HG02610 (cell line): ENCODE data around the gene RNF113B.

ENCODE experiments used
- ATAC-seq: cut with Tn5 transposase; IDR thresholded peaks from one replicate; pipeline ENCODE4 v1.9.1; 2021; ENCODE audit warnings: mild to moderate bottlenecking, moderate library complexity; ENCODE audit not compliant: unreplicated experiment

RNF113B gene

DNA sequence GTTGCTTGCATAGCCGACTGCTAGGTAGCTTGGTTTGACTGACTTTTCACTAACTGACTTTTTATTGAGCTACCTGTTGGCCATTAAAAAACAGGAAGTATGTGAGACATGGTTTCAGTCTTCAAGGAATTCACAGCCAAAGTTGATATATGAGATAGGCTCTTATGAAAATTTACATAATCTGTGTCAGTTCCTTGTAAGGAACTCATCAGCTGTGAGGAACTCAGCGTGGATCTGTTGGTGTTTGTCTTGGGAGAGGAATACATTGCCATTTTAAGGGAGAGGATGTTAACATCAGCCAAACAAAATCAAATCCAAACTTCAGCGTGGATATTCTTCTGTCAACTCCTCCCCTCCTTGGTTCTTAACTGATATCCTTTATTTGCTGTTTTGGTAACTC is 2.0 kb downstream of the RNF113B start:
- ATAC-seq = no peak

DNA sequence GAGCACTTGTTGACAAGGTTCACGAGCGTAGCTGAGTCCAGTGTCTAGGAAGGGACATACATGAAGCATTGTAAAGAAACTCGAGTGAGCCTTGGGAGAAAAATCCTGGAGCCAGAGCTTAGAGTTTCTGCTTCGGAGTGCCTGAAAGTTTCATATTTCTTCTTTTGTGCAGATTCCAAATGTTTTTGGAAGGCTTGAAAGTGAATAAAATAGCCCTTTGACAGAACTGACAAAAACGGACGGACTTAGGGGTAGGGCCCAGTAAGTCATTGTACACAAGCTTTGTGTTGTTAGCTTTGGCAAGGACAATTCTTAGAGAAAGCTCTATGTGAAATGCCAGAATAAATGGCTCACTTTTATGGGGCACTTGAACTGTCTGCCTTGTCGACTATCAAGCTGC is 2.8 kb downstream of the RNF113B start:
- ATAC-seq = no peak

DNA sequence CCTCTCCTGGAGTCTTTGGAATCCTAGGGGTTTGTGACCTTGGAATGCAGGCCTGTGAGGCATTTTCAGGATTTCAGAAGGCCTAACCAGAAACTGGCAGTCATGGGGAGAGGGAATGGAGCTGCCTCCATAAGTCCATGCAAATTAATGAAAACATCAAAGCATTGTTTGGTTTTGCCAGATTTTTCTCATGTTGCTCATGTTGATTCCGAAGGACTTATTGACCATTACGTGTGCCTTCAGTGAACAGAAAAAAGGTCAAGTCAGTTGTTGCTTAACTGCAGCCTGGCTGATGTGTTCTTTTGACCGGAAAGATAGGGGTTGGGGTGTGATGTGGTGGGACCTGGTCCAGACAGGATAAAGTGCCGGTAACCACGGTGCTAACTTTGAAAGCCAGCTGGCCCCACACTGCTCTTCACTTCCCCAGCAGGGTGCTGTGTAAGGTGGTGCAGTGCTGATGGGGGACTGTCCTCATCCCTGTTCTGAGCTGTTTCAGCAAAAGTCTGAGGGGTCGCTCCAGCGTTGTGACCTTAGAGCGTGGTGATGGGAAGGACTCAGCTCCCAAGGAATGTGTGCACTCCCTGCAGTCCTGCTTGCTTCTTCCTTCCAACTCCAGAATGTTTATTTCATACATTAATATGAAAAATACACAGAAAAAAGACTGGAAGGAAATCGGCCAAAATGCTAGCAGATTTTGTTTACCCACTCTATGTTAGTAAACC is 3.5 kb downstream of the RNF113B start:
- ATAC-seq = no peak

DNA sequence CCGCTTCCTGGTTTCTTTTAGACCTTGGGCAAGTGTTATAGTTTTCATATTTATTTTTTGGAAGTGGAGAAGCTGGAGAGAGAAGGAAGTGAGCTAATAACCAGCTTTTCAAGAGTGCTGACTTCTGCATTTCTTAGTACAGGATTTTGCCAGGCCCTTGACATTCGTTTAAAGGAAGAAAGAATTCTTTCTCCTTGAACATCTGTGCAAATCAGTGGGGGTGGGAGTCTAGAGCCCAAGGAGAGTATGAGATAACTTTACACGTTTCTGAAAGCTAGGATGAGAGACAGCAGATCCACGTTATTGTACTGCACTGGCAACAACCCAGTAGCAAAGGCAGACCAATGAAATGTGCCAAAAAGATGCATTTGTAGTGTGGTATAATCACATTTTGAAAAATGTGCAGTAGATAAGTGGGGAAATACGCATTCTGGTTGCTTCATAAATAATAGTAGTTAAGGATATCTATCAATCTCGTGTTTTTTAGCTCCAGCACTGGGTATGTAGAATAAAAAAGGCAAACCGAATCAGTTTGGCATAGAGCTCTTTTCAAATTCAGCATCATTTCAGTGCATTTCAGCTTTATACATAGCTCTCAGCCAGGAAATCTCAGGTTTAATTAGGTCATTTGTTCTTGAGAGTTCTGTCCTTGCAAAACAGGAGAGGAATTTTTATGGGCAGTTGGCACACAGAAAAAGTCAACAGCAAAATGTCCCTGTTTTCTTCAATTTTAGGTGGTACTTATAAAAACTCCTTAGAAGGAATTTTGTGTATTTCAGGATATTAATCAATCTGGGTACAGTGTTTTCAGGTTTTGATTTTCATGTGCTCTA is 4.3 kb downstream of the RNF113B start:
- no peak for ATAC-seq

DNA sequence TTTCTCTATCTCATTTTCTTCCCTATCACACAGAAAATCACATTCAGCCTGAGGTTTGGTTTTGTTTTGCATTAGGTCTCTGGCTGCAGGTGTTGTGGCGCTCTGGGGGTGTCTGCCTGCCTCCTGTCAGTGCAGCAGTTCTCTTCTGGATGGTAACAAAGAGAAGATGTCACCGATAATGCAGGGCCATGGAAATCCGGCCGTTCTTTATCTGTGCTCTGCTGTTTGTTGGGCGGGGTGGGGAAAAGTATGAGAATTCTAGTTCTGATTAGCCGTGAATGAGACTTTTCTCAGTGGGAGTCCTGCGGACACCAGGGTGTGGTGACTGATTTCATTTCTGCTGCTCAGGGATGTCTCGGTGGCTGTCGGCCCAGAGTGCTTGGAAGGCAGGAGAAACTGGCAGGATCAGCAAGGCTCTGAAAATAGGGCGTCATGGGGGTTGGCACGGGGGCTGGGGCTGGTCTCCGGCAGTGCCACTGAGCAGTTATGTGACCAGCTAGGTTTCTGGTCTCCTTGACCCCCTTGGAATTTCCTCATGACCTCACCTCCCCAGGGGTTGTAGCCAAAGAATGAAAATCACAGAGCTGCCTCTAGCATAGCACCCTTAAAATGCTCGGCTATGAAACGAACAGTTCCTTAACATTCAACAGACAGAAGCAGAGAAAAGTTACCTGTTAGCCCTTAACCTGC is 5.0 kb downstream of the RNF113B start:
- no peak for ATAC-seq

- ATAC-seq = no peak
These were observed 7.7 kb downstream of the RNF113B start for GRCh38 chr13:98169331-98169730.

DNA sequence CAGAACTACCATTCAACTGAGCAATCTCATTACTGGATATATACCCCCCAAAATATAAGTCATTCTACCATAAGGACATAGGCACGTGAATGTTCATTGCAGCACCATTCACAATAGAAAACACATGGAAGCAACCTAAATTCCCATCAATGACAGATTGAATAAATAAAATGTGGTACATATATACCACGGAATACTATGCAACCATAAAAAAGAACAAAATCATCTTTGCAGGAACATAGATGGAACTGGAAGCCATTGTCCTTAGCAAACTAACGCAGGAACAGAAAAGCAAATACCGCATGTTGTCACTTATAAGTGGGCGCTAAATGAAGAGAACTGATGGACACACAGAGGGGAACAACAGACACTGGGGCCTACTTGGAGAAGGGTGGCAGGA is 14.1 kb downstream of the RNF113B start:
- no peak for ATAC-seq

DNA sequence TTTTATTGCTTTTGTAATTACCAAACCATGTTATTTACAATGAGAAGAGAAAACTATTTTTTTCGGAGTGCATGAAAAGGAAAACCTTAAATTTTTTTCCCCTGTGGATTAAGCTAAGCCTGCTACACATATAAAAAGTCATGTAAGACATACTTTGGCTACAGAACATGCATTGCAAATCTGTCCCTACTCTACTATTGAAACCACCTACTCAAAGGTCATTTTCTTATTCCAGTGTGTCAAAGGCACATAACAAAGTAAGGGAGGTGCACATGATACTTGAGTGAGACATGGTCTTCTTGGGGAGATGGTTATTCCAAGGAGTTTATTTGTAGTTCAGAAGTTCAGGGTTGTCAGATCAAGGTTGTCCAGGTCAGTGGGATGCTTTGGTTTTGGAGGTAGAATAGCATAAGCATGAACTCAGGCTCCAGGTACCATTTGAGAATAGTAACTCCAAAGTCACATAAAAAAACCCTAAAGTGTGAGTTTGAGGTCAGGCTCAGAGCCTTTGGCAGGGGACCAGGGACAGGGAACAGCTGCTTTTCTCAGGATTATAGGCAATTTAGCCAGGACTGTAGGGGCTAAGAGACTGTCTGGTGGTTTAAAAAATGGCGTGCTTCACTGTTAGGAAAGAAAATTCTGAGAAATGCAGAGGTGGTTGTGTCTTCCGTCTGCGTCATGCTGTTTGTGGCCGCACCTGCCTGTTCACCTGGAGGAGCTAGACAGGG is 18.7 kb downstream of the RNF113B start:
- no peak for ATAC-seq

GRCh38 chr13:98157609-98158008 is 19.5 kb downstream of the RNF113B start:
- ATAC-seq = no peak

GRCh38 chr13:98157188-98157587 is 19.9 kb downstream of the RNF113B start:
- ATAC-seq = no peak

GRCh38 chr13:98156259-98156658 is 20.8 kb downstream of the RNF113B start:
- ATAC-seq = no peak

GRCh38 chr13:98155475-98156109 is 21.5 kb downstream of the RNF113B start:
- no peak for ATAC-seq

- ATAC-seq = no peak
These were observed 26.1 kb downstream of the RNF113B start for GRCh38 chr13:98150832-98151479.

DNA sequence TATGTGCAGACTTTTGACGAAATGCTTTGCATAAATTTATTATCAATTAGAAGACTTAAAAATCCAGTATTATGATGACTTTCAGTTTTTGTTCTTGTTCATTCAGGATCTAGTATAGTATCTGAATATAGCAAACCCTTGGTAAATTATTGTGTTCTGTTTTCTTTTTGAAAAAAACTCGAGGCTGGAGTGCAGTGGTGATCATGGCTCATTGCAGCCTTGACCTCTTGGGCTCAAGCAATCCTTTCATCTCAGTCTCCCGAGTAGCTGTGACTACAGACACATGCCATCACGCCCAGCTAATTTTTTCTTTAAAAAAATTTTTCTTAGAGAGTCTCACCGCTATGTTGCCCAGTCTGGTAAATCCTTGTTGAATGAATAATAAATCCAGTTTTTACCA is 29.5 kb downstream of the RNF113B start:
- no peak for ATAC-seq

GRCh38 chr13:98144801-98145350 is 32.2 kb downstream of the RNF113B start:
- no peak for ATAC-seq

DNA sequence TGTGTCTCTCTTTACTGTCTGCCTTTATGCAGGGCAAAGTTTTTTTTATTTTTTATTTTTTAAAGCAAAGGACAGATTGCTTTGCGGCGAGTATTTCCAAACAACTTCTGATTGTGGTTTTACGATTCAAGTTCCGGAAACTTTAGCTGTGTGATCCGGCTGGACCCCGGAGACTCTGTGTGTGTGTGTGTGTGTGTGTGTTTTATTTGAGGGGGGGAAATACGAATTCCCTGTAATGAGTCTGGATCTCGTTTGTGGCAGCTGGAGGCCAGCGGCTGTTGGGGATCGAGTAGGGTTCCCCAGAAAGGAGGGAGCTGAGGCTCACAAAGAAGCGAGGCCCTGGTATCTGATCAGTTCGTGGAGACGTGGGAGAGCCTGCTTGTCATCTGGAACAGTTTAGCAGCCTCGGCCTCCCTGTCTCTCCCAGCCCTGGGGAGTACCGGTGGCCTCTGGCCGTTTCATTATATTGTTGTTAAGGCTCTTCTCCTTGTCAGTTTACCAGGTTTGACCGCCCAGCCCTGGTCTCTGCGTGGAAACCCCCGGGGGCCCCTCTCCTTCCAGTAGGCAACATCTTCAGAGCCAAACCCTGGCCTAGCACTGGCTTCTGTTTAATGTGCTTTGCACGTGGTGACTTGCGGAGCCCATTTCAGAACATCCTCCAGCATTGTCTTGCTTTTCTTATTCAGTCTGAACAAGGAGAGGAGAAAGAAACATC is 32.9 kb downstream of the RNF113B start:
- ATAC-seq = no peak

- peak; percentile 12 for ATAC-seq
These were observed 33.5 kb downstream of the RNF113B start for GRCh38 chr13:98143601-98144026.

GRCh38 chr13:98143157-98143553 is 33.9 kb downstream of the RNF113B start:
- no peak for ATAC-seq
